K562 (cell line): ENCODE results near the gene TRAK1. TPM values are rescaled to one million over a fixed set of nuclear protein-coding genes. Genes with fewer than 3 reads are reported as not detected.

Experiments
- ATAC-seq: fragments of 200-7000 bp; cut with Tn5 transposase; 3 replicates; pipeline ENCODE4 v1.9.1; 2020; ENCODE audit warnings: moderate library complexity
- BruUV-seq: library from RNA; stranded (reverse); fragments of 400-500 nt; replicated peaks from 2 replicates; lab custom pipeline; 2021; lab: Mats Ljungman, UMichigan
- CTCF ChIA-PET: fragments of 300-600 bp; formaldehyde crosslinking; extraction: SDS; loops from one replicate; lab custom pipeline; 2021; ENCODE audit warnings: low intra/inter-chr PET ratio; lab: Yijun Ruan, JAX
- POLR2A ChIA-PET: fragments of 300-600, 350-650 bp; sonication (Branson Sonifier 250); formaldehyde crosslinking; extraction: SDS; loops from one replicate; lab custom pipeline; 2021; ENCODE audit warnings: antibody characterized with exemption, inconsistent platforms; lab: Yijun Ruan, JAX
- DNase-seq, 4 experiments: peaks; one replicate each; pipeline versions ENCODE4 v3.0.0 to v3.0.0-alpha.2; 2011 to 2018; ENCODE audit warnings: low spot score in 3 of 4, mixed read lengths in 3 of 4; ENCODE audit errors: extremely low read depth in 1 of 4
- FAIRE-seq: peaks from 2 replicates; lab custom pipeline; 2011; peaks lifted over from hg19 to GRCh38; lab: Jason Lieb, UNC
- H2AFZ ChIP-seq: 2 replicates; pipeline ENCODE4 v1.6.0; 2011; ENCODE audit warnings: low read depth, low read length, control low read depth, inconsistent platforms
- H3K27ac ChIP-seq: fragments of 200-600 bp; 3 replicates; pipeline ENCODE4 v1.8.0; 2011; ENCODE audit warnings: low read depth, mild to moderate bottlenecking, control low read depth, inconsistent platforms, low read length, moderate library complexity, mixed read lengths; ENCODE audit errors: extremely low read depth
- H3K27me3 ChIP-seq, 2 experiments: fragments of 300-600 bp in 1 of 2; 2 replicates in 1 of 2; 3 replicates in 1 of 2; pipeline versions ENCODE4 v1.6.0 to v1.8.0; 2011; ENCODE audit warnings: inconsistent platforms in 2 of 2, low read length in 2 of 2, mild to moderate bottlenecking in 1 of 2, mixed read lengths in 1 of 2, moderate library complexity in 1 of 2; ENCODE audit not compliant: control insufficient read depth in 2 of 2, insufficient read depth in 2 of 2
- H3K36me3 ChIP-seq: fragments of 300-600 bp; 3 replicates; pipeline ENCODE4 v1.8.0; 2011; ENCODE audit warnings: mild to moderate bottlenecking, low read length, inconsistent platforms; ENCODE audit not compliant: control insufficient read depth, insufficient read depth
- H3K4me1 ChIP-seq, 2 experiments: fragments of 200-600 bp in 1 of 2; replicated peaks in 1 of 2; 2 replicates in 1 of 2; 3 replicates in 1 of 2; pipeline versions ENCODE4 v1.5.1 to v1.8.0; 2011; ENCODE audit warnings: inconsistent platforms in 2 of 2, low read length in 2 of 2, mild to moderate bottlenecking in 1 of 2, mixed read lengths in 1 of 2, moderate library complexity in 1 of 2; ENCODE audit not compliant: control insufficient read depth in 2 of 2, insufficient read depth in 2 of 2
- H3K4me2 ChIP-seq: 2 replicates; pipeline ENCODE4 v1.6.1; 2011; ENCODE audit warnings: low read length, control low read depth, inconsistent platforms, mixed read lengths; ENCODE audit not compliant: insufficient read depth
- H3K4me3 ChIP-seq: fragments of 200-600 bp; sonication (generic), shearing (Covaris generic); 2 replicates; pipeline ENCODE4 v1.5.1; 2016; ENCODE audit warnings: control low read depth, inconsistent platforms
- H3K79me2 ChIP-seq: fragments of 200-600 bp; 3 replicates; pipeline ENCODE4 v1.8.0; 2011; ENCODE audit warnings: low read length, inconsistent platforms; ENCODE audit not compliant: control insufficient read depth, insufficient read depth
- H3K9ac ChIP-seq, 2 experiments: 2 replicates each; pipeline versions ENCODE4 v1.6.0 to v1.6.1; 2011; ENCODE audit warnings: low read depth in 2 of 2, low read length in 2 of 2, control low read depth in 1 of 2, inconsistent platforms in 1 of 2, mild to moderate bottlenecking in 1 of 2, mixed read lengths in 1 of 2; ENCODE audit not compliant: insufficient read depth in 1 of 2
- H3K9me1 ChIP-seq: one replicate; pipeline ENCODE4 v1.6.0; 2011; ENCODE audit warnings: inconsistent platforms, mild to moderate bottlenecking, low read length, moderate library complexity; ENCODE audit not compliant: control insufficient read depth, insufficient read depth
- H3K9me3 ChIP-seq: replicated peaks from 2 replicates; pipeline ENCODE4 v1.5.1; 2011; ENCODE audit warnings: low read depth, low read length, inconsistent platforms; ENCODE audit not compliant: control insufficient read depth, insufficient read depth
- H4K20me1 ChIP-seq: replicated peaks from 2 replicates; pipeline ENCODE4 v1.6.1; 2011; ENCODE audit warnings: low read length, inconsistent platforms, mixed read lengths; ENCODE audit not compliant: control insufficient read depth, insufficient read depth
- MCM3 ChIP-seq: fragments of 450-650 bp; IDR thresholded peaks from 2 replicates; pipeline ENCODE4 v1.6.1; 2016
- ZNF407 ChIP-seq: fragments of 450-650 bp; IDR thresholded peaks from 2 replicates; pipeline ENCODE4 v1.6.1; 2016; ENCODE audit warnings: low read depth
- WGBS: fragments of 100-300 bp; shearing (Covaris generic); methylation state at CpG from one replicate; pipeline ENCODE4 v1.1.6; 2016; ENCODE audit warnings: low coverage, mixed read lengths; ENCODE audit not compliant: insufficient coverage; ENCODE audit errors: missing lambda C conversion rate; 5-methylcytosine and 5-hydroxymethylcytosine counted together
- in situ Hi-C: fragments of 300-500 bp; cut with MboI; formaldehyde crosslinking; loops from 4 replicates; pipeline ENCODE4 v1.15.0; 2018; ENCODE audit warnings: inconsistent platforms, mixed read lengths
- intact Hi-C: fragments of 100-400 bp; cut with micrococcal nuclease; formaldehyde crosslinking; loops from 2 replicates; pipeline ENCODE4 v1.14.2; 2022
- polyA plus RNA-seq, 8 experiments: library from polyadenylated mRNA; depleted of rRNA in 4 of 8; stranded (reverse) in 5 of 8; unstranded in 3 of 8; fragments of >200 nt; fragmentation: Nextera tagmentation in 2 of 8; fragmentation: Illumina TruSeq in 1 of 8; extraction: Ambion mirVana in 2 of 8; extraction: Trizol in 1 of 8; gene quantifications; 2 replicates each; pipeline versions ENCODE4 v1.2.1 to v1.2.3, GENCODE V29; 2011 to 2014; ENCODE audit warnings: inconsistent platforms in 1 of 8, missing spikeins in 1 of 8
- total RNA-seq, 7 experiments: library from RNA; depleted of rRNA in 6 of 7; stranded (reverse); fragments of >200 nt in 6 of 7; fragmentation: Illumina TruSeq in 2 of 7; extraction: Trizol in 2 of 7; gene quantifications; 2 replicates each; pipeline versions ENCODE4 v1.2.1 to v1.2.3, GENCODE V29; 2011 to 2021; ENCODE audit warnings: low replicate concordance in 1 of 7

Gene TRAK1
- total and polyA plus RNA-seq, 9 of the 15 experiments (the other 6 are each of a cell fraction or from before 2014, with no cell fraction given) = 5.3 to 28.5 (median 17.5) TPM

- H3K9me1 ChIP-seq = no peaks in the 10 kb centered on the region
- H3K27me3 ChIP-seq = peaks cover 35 to 39% of the 10 kb centered on the region in 2 experiments
- intact Hi-C loops = no loop called here
- no peaks in the 10 kb centered on the region for H3K79me2 ChIP-seq
- no peak for DNase-seq
- 1% methylated on average over 7 of the region's 7 CpGs for WGBS
- H3K4me3 ChIP-seq = no peak overlapping the region
- peaks cover 0 to 11% of the 10 kb centered on the region in 2 experiments; a peak in 1 of 5 replicates for H3K4me1 ChIP-seq
- no peak overlapping the region for H2AFZ ChIP-seq
- ChIA-PET POLR2A (no interaction called here), CTCF (no interaction called here)
- no peak for FAIRE-seq
- H3K36me3 ChIP-seq = no peaks in the 10 kb centered on the region
- no peak overlapping the region for H3K9ac ChIP-seq
- H3K4me2 ChIP-seq = no peak overlapping the region
- no peaks in the 10 kb centered on the region for H3K9me3 ChIP-seq
- H3K27ac ChIP-seq = no peak overlapping the region
- no peak for ATAC-seq
- no TSS peak for BruUV-seq
- in situ Hi-C loops = no loop called here
- TF ChIP-seq ZNF407 (no peak), MCM3 (no peak)
- 0 out of 2 replicates have a peak, but pooled peaks cover 6% of the 10 kb centered on the region for H4K20me1 ChIP-seq
These were observed 178.5 kb downstream of the TRAK1 start for GRCh38 chr3:42269647-42270046.
